Brain microvascular endothelial cell (primary cell): Measurements from ENCODE around the gene KLF3.
A peak's percentile ranks its signal among the peaks of the same experiment; 100 is the strongest.

Source experiments
- DNase-seq: peaks from one replicate; pipeline ENCODE4 v3.0.0-alpha.2; 2020
- H3K27ac ChIP-seq: fragments of 250-450 bp; sonication (Bioruptor Pico); 2 replicates; pipeline ENCODE4 v1.5.1; 2020; ENCODE audit warnings: mild to moderate bottlenecking, moderate library complexity
- H3K27me3 ChIP-seq: fragments of 250-450 bp; sonication (Bioruptor Pico); replicated peaks from 2 replicates; pipeline ENCODE4 v1.5.1; 2020; ENCODE audit warnings: mild to moderate bottlenecking
- H3K36me3 ChIP-seq: fragments of 250-450 bp; sonication (Bioruptor Pico); replicated peaks from 2 replicates; pipeline ENCODE4 v1.5.1; 2020; ENCODE audit warnings: mild to moderate bottlenecking
- H3K4me3 ChIP-seq: 2 replicates; pipeline ENCODE4 v1.5.1; 2011; ENCODE audit warnings: low read depth, mild to moderate bottlenecking, control low read depth, low read length, moderate library complexity
- CTCF ChIP-seq: IDR thresholded peaks from 2 replicates; pipeline ENCODE4 v1.5.1; 2011; ENCODE audit warnings: low read depth, mild to moderate bottlenecking, moderate library complexity, low read length, control low read depth, inconsistent platforms; ENCODE audit errors: missing control alignments
- in situ Hi-C: cut with HindIII; loops from 2 replicates; pipeline ENCODE4 v1.10.0; 2017; ENCODE audit warnings: low sequenced_read_pairs, low pct_ligation_motif_present

The KLF3 gene

GRCh38 chr4:38684951-38685844 is 21.2 kb downstream of the KLF3 start:
- no peak overlapping the region for H3K4me3 ChIP-seq
- no peak for TF ChIP-seq CTCF
- no peak for DNase-seq
- no peaks in the 10 kb centered on the region for H3K27me3 ChIP-seq
- no peak overlapping the region for H3K27ac ChIP-seq
- in situ Hi-C loops, result no loop called here
- peaks cover 43% of the 10 kb centered on the region for H3K36me3 ChIP-seq

- peak; percentile 5 for TF ChIP-seq CTCF
- no peak for DNase-seq
- Histone ChIP-seq H3K27me3 (no peaks in the 10 kb centered on the region), H3K36me3 (peaks cover 48% of the 10 kb centered on the region), H3K4me3 (no peak overlapping the region), H3K27ac (no peak overlapping the region)
- in situ Hi-C loops, result no loop called here
Observed at GRCh38 chr4:38686682-38687081, 22.7 kb downstream of the KLF3 start.

GRCh38 chr4:38687571-38688011 is 23.6 kb downstream of the KLF3 start:
- DNase-seq, result peak; percentile 33
- Histone ChIP-seq H3K4me3 (no peak overlapping the region), H3K27me3 (no peaks in the 10 kb centered on the region), H3K36me3 (peaks cover 48% of the 10 kb centered on the region), H3K27ac (no peak overlapping the region)
- TF ChIP-seq CTCF, result no peak
- in situ Hi-C loops, result no loop called here

- no peak for TF ChIP-seq CTCF
- Histone ChIP-seq H3K4me3 (no peak overlapping the region), H3K27me3 (no peaks in the 10 kb centered on the region), H3K27ac (peak overlapping the region; percentile 42), H3K36me3 (peaks cover 45% of the 10 kb centered on the region)
- in situ Hi-C loops, result no loop called here
- peak; percentile 83 for DNase-seq
Observed at GRCh38 chr4:38688676-38689355, 24.8 kb downstream of the KLF3 start.

GRCh38 chr4:38691251-38692008 is 27.4 kb downstream of the KLF3 start:
- Histone ChIP-seq H3K27me3 (no peaks in the 10 kb centered on the region), H3K36me3 (peaks cover 61% of the 10 kb centered on the region), H3K27ac (no peak overlapping the region), H3K4me3 (no peak overlapping the region)
- in situ Hi-C loops, result no loop called here
- DNase-seq, result no peak
- no peak for TF ChIP-seq CTCF
